ENCODE data around the gene RIOK1.

Gene RIOK1

DNA sequence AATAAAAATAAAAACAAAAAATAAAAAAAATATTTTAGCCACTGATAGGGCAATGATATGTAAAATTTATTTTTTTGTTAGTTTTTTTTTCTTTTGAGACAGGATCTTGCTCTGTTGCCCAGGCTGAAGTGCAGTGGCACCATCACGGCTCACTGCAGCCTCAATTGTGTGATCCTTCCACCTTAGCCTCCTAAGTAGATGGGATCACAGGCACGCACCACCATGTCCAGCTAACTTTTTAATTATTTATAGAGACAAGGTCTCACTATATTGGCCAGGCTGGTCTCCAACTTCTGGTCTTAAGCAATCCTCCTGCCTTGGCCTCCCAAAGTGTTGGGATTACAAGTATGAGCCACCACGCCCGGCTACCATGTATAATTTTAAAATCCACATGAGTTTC, 59.4 kb downstream of the RIOK1 start:
- Histone ChIP-seq H3K4me2 (ENCODE audit: low read length) (no peak overlapping the region), H3K27ac (ENCODE audit: low read depth, low read length) (no peak overlapping the region), H3K4me3 (ENCODE audit: low read length) (no peak overlapping the region), H3K79me2 (ENCODE audit: control insufficient read depth, low read length) (no peaks in the 10 kb centered on the region), H4K20me1 (ENCODE audit: control insufficient read depth, insufficient read depth, low read depth, low read length) (no peaks in the 10 kb centered on the region), H3K27me3 (ENCODE audit: control insufficient read depth, low read length) (no peaks in the 10 kb centered on the region), H3K4me1 (ENCODE audit: control insufficient read depth, low read length) (no peaks in the 10 kb centered on the region), H3K36me3 (ENCODE audit: control insufficient read depth, low read length) (no peaks in the 10 kb centered on the region), H3K9me2 (replicated peaks; ENCODE audit: control insufficient read depth, low read length) (no peaks in the 10 kb centered on the region), H3K9me3 (ENCODE audit: control insufficient read depth, insufficient read depth, low read length) (no peaks in the 10 kb centered on the region), H3F3A (ENCODE audit: control insufficient read depth, insufficient read depth) (no peaks in the 10 kb centered on the region)
- TF ChIP-seq CTCF (IDR thresholded peaks at IDR 0.05; ENCODE audit: low read depth, low read length, poor library complexity, severe bottlenecking), result no peak

DNA sequence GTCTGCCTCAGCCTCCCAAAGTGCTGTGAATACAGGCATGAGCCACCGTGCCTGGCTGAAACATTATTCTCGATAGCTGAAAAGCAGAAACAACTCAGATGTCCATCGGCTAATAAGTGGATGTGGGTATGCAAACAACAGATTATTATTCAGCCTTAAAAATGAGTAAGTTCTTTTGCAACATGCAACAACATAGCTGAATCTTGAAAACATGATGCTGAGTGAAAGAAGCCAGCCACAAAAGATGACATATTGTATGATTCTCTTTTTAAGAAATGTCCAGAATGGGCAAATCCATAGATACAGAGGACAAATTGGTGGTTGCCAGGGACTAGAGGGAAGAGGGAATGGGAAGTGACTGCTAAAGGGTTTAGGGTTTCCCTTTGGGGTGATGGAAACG, 61.7 kb downstream of the RIOK1 start:
- Histone ChIP-seq H3F3A (ENCODE audit: control insufficient read depth, insufficient read depth) (no peaks in the 10 kb centered on the region), H3K9me2 (replicated peaks; ENCODE audit: control insufficient read depth, low read length) (no peaks in the 10 kb centered on the region), H3K79me2 (ENCODE audit: control insufficient read depth, low read length) (no peaks in the 10 kb centered on the region), H3K4me3 (ENCODE audit: low read length) (no peak overlapping the region), H3K4me1 (ENCODE audit: control insufficient read depth, low read length) (no peaks in the 10 kb centered on the region), H4K20me1 (ENCODE audit: control insufficient read depth, insufficient read depth, low read depth, low read length) (no peaks in the 10 kb centered on the region), H3K27me3 (ENCODE audit: control insufficient read depth, low read length) (no peaks in the 10 kb centered on the region), H3K9me3 (ENCODE audit: control insufficient read depth, insufficient read depth, low read length) (no peaks in the 10 kb centered on the region), H3K4me2 (ENCODE audit: low read length) (no peak overlapping the region), H3K36me3 (ENCODE audit: control insufficient read depth, low read length) (no peaks in the 10 kb centered on the region), H3K27ac (ENCODE audit: low read depth, low read length) (no peak overlapping the region)
- TF ChIP-seq CTCF (IDR thresholded peaks at IDR 0.05; ENCODE audit: low read depth, low read length, poor library complexity, severe bottlenecking), result no peak
- TF ChIP-seq EZH2phosphoT487 (IDR thresholded peaks at IDR 0.05; ENCODE audit: borderline replicate concordance, low read length), result no peak

- Histone ChIP-seq H3K9me3 (ENCODE audit: control insufficient read depth, insufficient read depth, low read length) (no peaks in the 10 kb centered on the region), H3K4me2 (ENCODE audit: low read length) (no peak overlapping the region), H3K27me3 (ENCODE audit: control insufficient read depth, low read length) (no peaks in the 10 kb centered on the region), H3K27ac (ENCODE audit: low read depth, low read length) (no peak overlapping the region), H3K9me2 (replicated peaks; ENCODE audit: control insufficient read depth, low read length) (no peaks in the 10 kb centered on the region), H3K4me3 (ENCODE audit: low read length) (no peak overlapping the region), H3K4me1 (ENCODE audit: control insufficient read depth, low read length) (no peaks in the 10 kb centered on the region), H4K20me1 (ENCODE audit: control insufficient read depth, insufficient read depth, low read depth, low read length) (no peaks in the 10 kb centered on the region), H3K79me2 (ENCODE audit: control insufficient read depth, low read length) (no peaks in the 10 kb centered on the region), H3F3A (ENCODE audit: control insufficient read depth, insufficient read depth) (no peaks in the 10 kb centered on the region), H3K36me3 (ENCODE audit: control insufficient read depth, low read length) (no peaks in the 10 kb centered on the region)
- TF ChIP-seq EZH2phosphoT487 (IDR thresholded peaks at IDR 0.05; ENCODE audit: borderline replicate concordance, low read length) (no peak), CTCF (IDR thresholded peaks at IDR 0.05; ENCODE audit: low read depth, low read length, poor library complexity, severe bottlenecking) (no peak)
Measured at GRCh38 chr6:7452898-7453297, 63.3 kb downstream of the RIOK1 start.

All from DOHH2 (cell line).